Activated naive CD8-positive, alpha-beta T cell treated with anti-CD3 and anti-CD28 coated beads, Interleukin-2, amount 50 U/mL, for 24 hours (primary cell): ENCODE data around the gene TCHHL1.

Source experiments
- ATAC-seq: fragments of 150-1000 bp; cut with Tn5 transposase; one replicate; pipeline ENCODE4 v1.10.0; 2021
- DNase-seq: peaks from one replicate; pipeline ENCODE4 v3.0.0; 2021
- H3K27ac Mint-ChIP-seq: one replicate; pipeline ENCODE4 v1.8.0; 2021; ENCODE audit warnings: mild to moderate bottlenecking, mixed read lengths
- H3K27me3 Mint-ChIP-seq: one replicate; pipeline ENCODE4 v1.8.0; 2021; ENCODE audit warnings: mixed read lengths
- H3K36me3 Mint-ChIP-seq: one replicate; pipeline ENCODE4 v1.8.0; 2021; ENCODE audit warnings: low read depth, mixed read lengths
- H3K4me1 Mint-ChIP-seq: one replicate; pipeline ENCODE4 v1.8.0; 2021; ENCODE audit warnings: mixed read lengths
- H3K4me3 Mint-ChIP-seq: one replicate; pipeline ENCODE4 v1.8.0; 2021; ENCODE audit warnings: mild to moderate bottlenecking, moderate library complexity, mixed read lengths
- H3K9me3 Mint-ChIP-seq: one replicate; pipeline ENCODE4 v1.8.0; 2021; ENCODE audit warnings: mixed read lengths

TCHHL1 gene

GRCh38 chr1:152061952-152062351 lies 26.9 kb downstream of the TCHHL1 start:
- H3K36me3 Mint-ChIP-seq: no peaks in the 10 kb centered on the region
- H3K9me3 Mint-ChIP-seq: no peaks in the 10 kb centered on the region
- peaks cover 22% of the 10 kb centered on the region for H3K27me3 Mint-ChIP-seq

GRCh38 chr1:152053375-152053774 lies 35.5 kb downstream of the TCHHL1 start:
- no peak for DNase-seq
- Mint-ChIP-seq H3K36me3 (no peaks in the 10 kb centered on the region), H3K27me3 (peaks cover 15% of the 10 kb centered on the region)

More at GRCh38 chr1:152061952-152062351, 26.9 kb downstream of the TCHHL1 start:
- Mint-ChIP-seq H3K4me1 (no peaks in the 10 kb centered on the region), H3K27ac (no peak overlapping the region), H3K4me3 (no peak overlapping the region)
- no peak for DNase-seq
- ATAC-seq: no peak

GRCh38 chr1:152052606-152053005 lies 36.3 kb downstream of the TCHHL1 start:
- Mint-ChIP-seq H3K27me3 (peaks cover 12% of the 10 kb centered on the region), H3K27ac (no peak overlapping the region), H3K4me1 (peaks cover 21% of the 10 kb centered on the region), H3K4me3 (no peak overlapping the region), H3K36me3 (no peaks in the 10 kb centered on the region), H3K9me3 (no peaks in the 10 kb centered on the region)
- DNase-seq (peak; percentile 87), ATAC-seq (no peak)

More at GRCh38 chr1:152053375-152053774, 35.5 kb downstream of the TCHHL1 start:
- no peak for ATAC-seq
- H3K4me1 Mint-ChIP-seq: peaks cover 14% of the 10 kb centered on the region
- H3K27ac Mint-ChIP-seq: no peak overlapping the region
- H3K9me3 Mint-ChIP-seq: no peaks in the 10 kb centered on the region
- H3K4me3 Mint-ChIP-seq: no peak overlapping the region

DNA sequence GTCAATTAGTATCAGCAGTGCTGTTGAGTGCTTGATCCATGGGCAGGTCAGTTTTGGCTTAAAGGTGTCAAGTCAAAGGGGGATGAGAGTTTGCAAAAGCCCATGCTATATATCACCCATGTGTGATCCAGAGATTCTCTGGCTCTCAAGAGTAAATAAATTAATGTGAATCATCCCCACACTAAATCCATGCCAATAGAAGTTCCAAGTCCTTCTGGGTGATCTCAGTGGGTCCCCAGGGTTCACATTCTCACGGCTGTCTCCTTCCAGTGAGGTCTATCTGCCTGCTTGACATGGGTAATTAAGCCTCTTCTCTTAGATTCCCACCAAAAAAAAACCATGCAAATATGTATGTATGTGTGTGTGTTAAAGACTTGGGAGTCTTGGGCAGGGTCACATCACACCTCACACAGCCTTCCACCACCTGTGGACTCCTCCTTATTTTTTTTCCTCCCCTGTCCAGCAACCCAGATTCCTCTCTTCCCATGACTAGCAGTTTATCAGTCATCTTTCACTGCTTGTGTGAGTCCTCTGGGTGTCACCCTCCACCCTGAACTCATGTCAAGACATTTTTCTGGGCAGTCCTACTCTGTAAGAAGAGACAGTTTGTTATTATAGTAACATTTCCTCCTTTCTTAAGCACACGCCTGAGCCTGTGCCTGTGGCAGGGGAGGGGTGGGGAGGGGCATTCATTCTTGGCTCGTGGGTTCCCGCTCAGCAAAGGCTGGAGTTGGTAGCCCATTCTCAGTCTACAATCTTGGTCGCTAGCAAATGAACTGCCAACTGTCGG lies 37.8 kb downstream of the TCHHL1 start:
- Mint-ChIP-seq H3K27ac (peak overlapping the region; percentile 7), H3K27me3 (peaks cover 9% of the 10 kb centered on the region), H3K9me3 (no peaks in the 10 kb centered on the region), H3K4me3 (no peak overlapping the region), H3K4me1 (peaks cover 34% of the 10 kb centered on the region), H3K36me3 (no peaks in the 10 kb centered on the region)
- no peak for ATAC-seq
- no peak for DNase-seq

GRCh38 chr1:152049291-152050083 lies 39.4 kb downstream of the TCHHL1 start:
- peaks cover 9% of the 10 kb centered on the region for H3K27me3 Mint-ChIP-seq
- no peaks in the 10 kb centered on the region for H3K9me3 Mint-ChIP-seq
- no peak for ATAC-seq
- no peak overlapping the region for H3K4me3 Mint-ChIP-seq
- DNase-seq: no peak
- peak overlapping the region; percentile 33 for H3K27ac Mint-ChIP-seq
- H3K4me1 Mint-ChIP-seq: peaks cover 40% of the 10 kb centered on the region
- H3K36me3 Mint-ChIP-seq: no peaks in the 10 kb centered on the region

DNA sequence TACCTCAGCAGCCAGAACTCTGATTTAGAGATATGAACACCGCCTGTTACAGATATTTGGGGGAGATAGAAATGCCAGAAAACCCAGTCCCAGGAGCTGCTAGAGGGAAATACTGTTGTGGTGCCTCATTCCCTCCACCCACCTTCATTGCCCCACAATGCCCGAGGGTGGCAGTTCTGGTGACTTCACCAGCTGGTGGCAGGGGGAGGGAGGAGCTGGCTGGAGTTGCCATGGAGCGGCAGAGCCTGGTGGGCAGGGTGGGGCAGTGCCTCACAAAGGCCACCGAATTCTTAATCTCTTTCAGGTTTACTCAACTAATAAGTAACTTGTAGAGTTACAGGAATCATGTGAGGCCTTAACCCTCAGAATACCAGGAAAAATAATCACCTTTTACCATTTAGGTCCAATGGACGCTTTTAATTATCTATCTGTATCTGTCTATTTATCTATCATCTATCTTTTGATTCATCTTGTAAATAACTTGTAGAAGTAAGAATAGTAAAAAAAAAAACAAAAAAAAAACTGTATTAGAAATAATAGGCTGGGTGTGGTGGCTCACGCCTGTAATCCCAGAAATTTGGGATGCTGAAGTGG lies 40.4 kb downstream of the TCHHL1 start:
- H3K4me3 Mint-ChIP-seq: peak overlapping the region; percentile 79
- H3K4me1 Mint-ChIP-seq: peaks cover 40% of the 10 kb centered on the region
- no peaks in the 10 kb centered on the region for H3K36me3 Mint-ChIP-seq
- ATAC-seq (peak; percentile 55), DNase-seq (peak; percentile 76)
- H3K27me3 Mint-ChIP-seq: peaks cover 4% of the 10 kb centered on the region
- no peaks in the 10 kb centered on the region for H3K9me3 Mint-ChIP-seq
- peak overlapping the region; percentile 98 for H3K27ac Mint-ChIP-seq

GRCh38 chr1:152047730-152048415 lies 41.0 kb downstream of the TCHHL1 start:
- H3K27ac Mint-ChIP-seq: peak overlapping the region; percentile 98
- H3K9me3 Mint-ChIP-seq: no peaks in the 10 kb centered on the region
- ATAC-seq (peak; percentile 94), DNase-seq (peak; percentile 89)
- H3K27me3 Mint-ChIP-seq: peaks cover 2% of the 10 kb centered on the region
- H3K4me1 Mint-ChIP-seq: peaks cover 40% of the 10 kb centered on the region
- H3K4me3 Mint-ChIP-seq: peak overlapping the region; percentile 79
- no peaks in the 10 kb centered on the region for H3K36me3 Mint-ChIP-seq

- H3K4me3 Mint-ChIP-seq: peak overlapping the region; percentile 79
- DNase-seq: no peak
- H3K4me1 Mint-ChIP-seq: peaks cover 39% of the 10 kb centered on the region
- H3K36me3 Mint-ChIP-seq: no peaks in the 10 kb centered on the region
- no peaks in the 10 kb centered on the region for H3K9me3 Mint-ChIP-seq
- peak overlapping the region; percentile 98 for H3K27ac Mint-ChIP-seq
- no peak for ATAC-seq
- H3K27me3 Mint-ChIP-seq: no peaks in the 10 kb centered on the region
Measured at GRCh38 chr1:152047413-152047729, 41.5 kb downstream of the TCHHL1 start.

GRCh38 chr1:152044386-152044785 lies 44.5 kb downstream of the TCHHL1 start:
- DNase-seq (no peak), ATAC-seq (no peak)
- H3K27me3 Mint-ChIP-seq: no peaks in the 10 kb centered on the region
- no peak overlapping the region for H3K27ac Mint-ChIP-seq
- no peaks in the 10 kb centered on the region for H3K36me3 Mint-ChIP-seq
- no peaks in the 10 kb centered on the region for H3K9me3 Mint-ChIP-seq
- peaks cover 32% of the 10 kb centered on the region for H3K4me1 Mint-ChIP-seq
- no peak overlapping the region for H3K4me3 Mint-ChIP-seq

GRCh38 chr1:152043870-152044269 lies 45.0 kb downstream of the TCHHL1 start:
- no peaks in the 10 kb centered on the region for H3K36me3 Mint-ChIP-seq
- peaks cover 32% of the 10 kb centered on the region for H3K4me1 Mint-ChIP-seq
- no peaks in the 10 kb centered on the region for H3K9me3 Mint-ChIP-seq
- H3K4me3 Mint-ChIP-seq: no peak overlapping the region
- ATAC-seq: no peak
- no peak overlapping the region for H3K27ac Mint-ChIP-seq
- H3K27me3 Mint-ChIP-seq: no peaks in the 10 kb centered on the region
- DNase-seq: no peak

- Mint-ChIP-seq H3K9me3 (no peaks in the 10 kb centered on the region), H3K4me3 (no peak overlapping the region), H3K36me3 (no peaks in the 10 kb centered on the region), H3K4me1 (peaks cover 21% of the 10 kb centered on the region), H3K27me3 (no peaks in the 10 kb centered on the region), H3K27ac (no peak overlapping the region)
- DNase-seq (no peak), ATAC-seq (no peak)
Measured at GRCh38 chr1:152042030-152042429, 46.8 kb downstream of the TCHHL1 start.

GRCh38 chr1:152039886-152040285 lies 49.0 kb downstream of the TCHHL1 start:
- no peak for DNase-seq
- no peak for ATAC-seq
- H3K4me3 Mint-ChIP-seq: no peak overlapping the region
- peaks cover 7% of the 10 kb centered on the region for H3K36me3 Mint-ChIP-seq
- no peak overlapping the region for H3K27ac Mint-ChIP-seq
- peaks cover 22% of the 10 kb centered on the region for H3K4me1 Mint-ChIP-seq
- H3K9me3 Mint-ChIP-seq: no peaks in the 10 kb centered on the region
- no peaks in the 10 kb centered on the region for H3K27me3 Mint-ChIP-seq

- no peak overlapping the region for H3K27ac Mint-ChIP-seq
- peaks cover 26% of the 10 kb centered on the region for H3K4me1 Mint-ChIP-seq
- H3K9me3 Mint-ChIP-seq: no peaks in the 10 kb centered on the region
- ATAC-seq (no peak), DNase-seq (no peak)
- no peak overlapping the region for H3K4me3 Mint-ChIP-seq
- peaks cover 9% of the 10 kb centered on the region for H3K36me3 Mint-ChIP-seq
- no peaks in the 10 kb centered on the region for H3K27me3 Mint-ChIP-seq
Measured at GRCh38 chr1:152039461-152039860, 49.4 kb downstream of the TCHHL1 start.

GRCh38 chr1:152038871-152039270 lies 50.0 kb downstream of the TCHHL1 start:
- DNase-seq (no peak), ATAC-seq (no peak)
- H3K4me3 Mint-ChIP-seq: no peak overlapping the region
- H3K4me1 Mint-ChIP-seq: peaks cover 31% of the 10 kb centered on the region
- no peaks in the 10 kb centered on the region for H3K27me3 Mint-ChIP-seq
- H3K27ac Mint-ChIP-seq: no peak overlapping the region
- peaks cover 12% of the 10 kb centered on the region for H3K36me3 Mint-ChIP-seq
- H3K9me3 Mint-ChIP-seq: no peaks in the 10 kb centered on the region
